NK-92 treated with Interleukin-12 subunit alpha and Interleukin-12 subunit beta, amount 100 ng/mL, for 24 hours (cell line): Measurements from ENCODE around the gene DSTN.

Experiments used
- DNase-seq: peaks from one replicate; lab custom pipeline; 2025; lab: John Stamatoyannopoulos, UW

DSTN gene

GRCh38 chr20:17580895-17581294 is 11.0 kb downstream of the DSTN start:
- no peak for DNase-seq

- no peak for DNase-seq
Observed at GRCh38 chr20:17583126-17583525, 13.3 kb downstream of the DSTN start.

GRCh38 chr20:17584689-17585088 is 14.8 kb downstream of the DSTN start:
- DNase-seq = no peak

GRCh38 chr20:17586250-17586649 is 16.4 kb downstream of the DSTN start:
- DNase-seq = no peak

GRCh38 chr20:17587148-17587547 is 17.3 kb downstream of the DSTN start:
- DNase-seq = no peak

- no peak for DNase-seq
Observed at GRCh38 chr20:17587824-17588223, 17.9 kb downstream of the DSTN start.

GRCh38 chr20:17589161-17589834 is 19.4 kb downstream of the DSTN start:
- no peak for DNase-seq

GRCh38 chr20:17590245-17590644 is 20.4 kb downstream of the DSTN start:
- DNase-seq = no peak

- no peak for DNase-seq
Observed at GRCh38 chr20:17593902-17594301, 24.0 kb downstream of the DSTN start.

GRCh38 chr20:17594443-17594842 is 24.6 kb downstream of the DSTN start:
- no peak for DNase-seq

GRCh38 chr20:17595856-17596255 is 26.0 kb downstream of the DSTN start:
- DNase-seq = no peak

GRCh38 chr20:17598013-17598550 is 28.2 kb downstream of the DSTN start:
- no peak for DNase-seq

GRCh38 chr20:17601957-17602356 is 32.1 kb downstream of the DSTN start:
- DNase-seq = no peak

- no peak for DNase-seq
Observed at GRCh38 chr20:17602493-17602892, 32.6 kb downstream of the DSTN start.

GRCh38 chr20:17605131-17605660 is 35.3 kb downstream of the DSTN start:
- no peak for DNase-seq

GRCh38 chr20:17606001-17606400 is 36.1 kb downstream of the DSTN start:
- no peak for DNase-seq

- no peak for DNase-seq
Observed at GRCh38 chr20:17608701-17609497, 39.0 kb downstream of the DSTN start.

GRCh38 chr20:17609811-17610377 is 40.0 kb downstream of the DSTN start:
- no peak for DNase-seq

GRCh38 chr20:17610566-17611289 is 40.9 kb downstream of the DSTN start:
- DNase-seq = no peak

GRCh38 chr20:17611290-17611539 is 41.3 kb downstream of the DSTN start:
- no peak for DNase-seq

GRCh38 chr20:17611540-17612286 is 41.8 kb downstream of the DSTN start:
- no peak for DNase-seq
